K562 (cell line): ENCODE measurements around the gene GPX5. TPM values are rescaled to one million over a fixed set of nuclear protein-coding genes. Genes with fewer than 3 reads are reported as not detected.

Source experiments
- CEBPB ChIP-seq: fragments of 450-650 bp; IDR thresholded peaks from 2 replicates; pipeline ENCODE4 v1.6.1; 2016; ENCODE audit warnings: missing genetic modification characterization, missing compliant biosample characterization
- DPF2 ChIP-seq: fragments of 450-650 bp; IDR thresholded peaks from 2 replicates; pipeline ENCODE4 v1.6.1; 2016
- FOXP1 ChIP-seq: sonication (generic); formaldehyde crosslinking; IDR thresholded peaks from 2 replicates; pipeline ENCODE4 v1.8.0; 2022; ENCODE audit warnings: mild to moderate bottlenecking, missing genetic modification reagents
- HEY1 ChIP-seq: fragments of 250-450 bp; sonication (Bioruptor Pico); IDR thresholded peaks from 2 replicates; pipeline ENCODE4 v1.5.0; 2020; ENCODE audit warnings: mild to moderate bottlenecking, moderate library complexity, borderline replicate concordance
- IFI16 ChIP-seq: fragments of 250-450 bp; sonication (Bioruptor Pico); IDR thresholded peaks from 2 replicates; pipeline ENCODE4 v2.1.2; 2022; ENCODE audit warnings: mild to moderate bottlenecking, inconsistent platforms
- MYNN ChIP-seq, 2 experiments: sonication (generic); formaldehyde crosslinking in 1 of 2; IDR thresholded peaks; 2 replicates each; pipeline versions ENCODE4 v1.5.0 to v1.6.1; 2016 to 2020; ENCODE audit warnings: antibody characterized with exemption in 1 of 2, missing genetic modification reagents in 1 of 2
- POLR2B ChIP-seq: fragments of 450-650 bp; IDR thresholded peaks from 2 replicates; pipeline ENCODE4 v1.6.1; 2018; ENCODE audit warnings: low read depth; ENCODE audit not compliant: partially characterized antibody
- SIRT6 ChIP-seq: IDR thresholded peaks from one replicate; pipeline ENCODE4 v1.6.1; 2012; ENCODE audit warnings: low read depth, mild to moderate bottlenecking, control low read depth, inconsistent platforms, low read length, moderate library complexity
- SMARCB1 ChIP-seq: IDR thresholded peaks from 2 replicates; pipeline ENCODE4 v1.6.1; 2011; ENCODE audit warnings: improper control_type of control experiment, low read depth; ENCODE audit not compliant: insufficient read length
- SRSF3 ChIP-seq: fragments of 200-400 bp; formaldehyde crosslinking; IDR thresholded peaks from 2 replicates; pipeline ENCODE4 v1.6.1; 2016; ENCODE audit warnings: mild to moderate bottlenecking, low read length, moderate library complexity; ENCODE audit not compliant: insufficient read depth
- TAL1 ChIP-seq: fragments of 450-650 bp; IDR thresholded peaks from 2 replicates; pipeline ENCODE4 v1.6.1; 2016; ENCODE audit warnings: mild to moderate bottlenecking
- THRAP3 ChIP-seq: fragments of 450-650 bp; IDR thresholded peaks from 2 replicates; pipeline ENCODE4 v1.6.1; 2016; ENCODE audit warnings: mild to moderate bottlenecking, inconsistent platforms, borderline replicate concordance
- ZMIZ1 ChIP-seq, 2 experiments: fragments of 150-350 bp in 1 of 2; IDR thresholded peaks; 2 replicates each; pipeline ENCODE4 v1.6.1; 2012 to 2016; ENCODE audit warnings: low read depth in 2 of 2, low read length in 2 of 2, mild to moderate bottlenecking in 1 of 2, moderate library complexity in 1 of 2
- ZNF699 ChIP-seq: fragments of 250-450 bp; sonication (Bioruptor Pico); IDR thresholded peaks from 2 replicates; pipeline ENCODE4 v1.8.0; 2021; ENCODE audit warnings: mild to moderate bottlenecking, moderate library complexity; ENCODE audit not compliant: insufficient replicate concordance
- ZNF764 ChIP-seq: fragments of 250-450 bp; sonication (Bioruptor Pico); IDR thresholded peaks from 2 replicates; pipeline ENCODE4 v1.4.0; 2020; ENCODE audit warnings: low read depth, mild to moderate bottlenecking, moderate library complexity
- ZSCAN32 ChIP-seq: fragments of 450-650 bp; formaldehyde crosslinking; IDR thresholded peaks from 2 replicates; pipeline ENCODE4 v1.4.0; 2020; ENCODE audit warnings: mild to moderate bottlenecking, moderate library complexity
- polyA plus RNA-seq, 8 experiments: library from polyadenylated mRNA; depleted of rRNA in 4 of 8; stranded (reverse) in 5 of 8; unstranded in 3 of 8; fragments of >200 nt; fragmentation: Nextera tagmentation in 2 of 8; fragmentation: Illumina TruSeq in 1 of 8; extraction: Ambion mirVana in 2 of 8; extraction: Trizol in 1 of 8; gene quantifications; 2 replicates each; pipeline versions ENCODE4 v1.2.1 to v1.2.3, GENCODE V29; 2011 to 2014; ENCODE audit warnings: inconsistent platforms in 1 of 8, missing spikeins in 1 of 8
- total RNA-seq, 7 experiments: library from RNA; depleted of rRNA in 6 of 7; stranded (reverse); fragments of >200 nt in 6 of 7; fragmentation: Illumina TruSeq in 2 of 7; extraction: Trizol in 2 of 7; gene quantifications; 2 replicates each; pipeline versions ENCODE4 v1.2.1 to v1.2.3, GENCODE V29; 2011 to 2021; ENCODE audit warnings: low replicate concordance in 1 of 7
- TF ChIP-seq, protein P1 (sequence below): sonication (generic); formaldehyde crosslinking; IDR thresholded peaks from 2 replicates; pipeline ENCODE4 v1.8.1; 2023; ENCODE audit warnings: missing genetic modification reagents, mild to moderate bottlenecking, borderline replicate concordance
- TF ChIP-seq, protein P2 (sequence below): fragments of 250-450 bp; sonication (Bioruptor Pico); IDR thresholded peaks from 2 replicates; pipeline ENCODE4 v1.8.0; 2022; ENCODE audit warnings: moderate library complexity, mild to moderate bottlenecking, inconsistent platforms

GPX5 gene
- total and polyA plus RNA-seq, 9 of the 15 experiments (the other 6 are each of a cell fraction or from before 2014, with no cell fraction given): 0.07 to 0.18 (median 0.15) TPM; not detected in 6

- TF ChIP-seq ZMIZ1 (IDR thresholded peaks at IDR 0.05; ENCODE audit: low read depth in 2 of 2, low read length in 2 of 2): no peak
- no peak for TF ChIP-seq FOXP1 (CRISPR knock-in tag)
- no peak for TF ChIP-seq ZSCAN32 (CRISPR knock-in tag)
- TF ChIP-seq MYNN (IDR thresholded peaks at IDR 0.05): no peak
- TF ChIP-seq MYNN (CRISPR knock-in tag; IDR thresholded peaks at IDR 0.05): no peak
- no peak for TF ChIP-seq SMARCB1
- no peak for TF ChIP-seq ZNF764
- TF ChIP-seq, protein P1, sequence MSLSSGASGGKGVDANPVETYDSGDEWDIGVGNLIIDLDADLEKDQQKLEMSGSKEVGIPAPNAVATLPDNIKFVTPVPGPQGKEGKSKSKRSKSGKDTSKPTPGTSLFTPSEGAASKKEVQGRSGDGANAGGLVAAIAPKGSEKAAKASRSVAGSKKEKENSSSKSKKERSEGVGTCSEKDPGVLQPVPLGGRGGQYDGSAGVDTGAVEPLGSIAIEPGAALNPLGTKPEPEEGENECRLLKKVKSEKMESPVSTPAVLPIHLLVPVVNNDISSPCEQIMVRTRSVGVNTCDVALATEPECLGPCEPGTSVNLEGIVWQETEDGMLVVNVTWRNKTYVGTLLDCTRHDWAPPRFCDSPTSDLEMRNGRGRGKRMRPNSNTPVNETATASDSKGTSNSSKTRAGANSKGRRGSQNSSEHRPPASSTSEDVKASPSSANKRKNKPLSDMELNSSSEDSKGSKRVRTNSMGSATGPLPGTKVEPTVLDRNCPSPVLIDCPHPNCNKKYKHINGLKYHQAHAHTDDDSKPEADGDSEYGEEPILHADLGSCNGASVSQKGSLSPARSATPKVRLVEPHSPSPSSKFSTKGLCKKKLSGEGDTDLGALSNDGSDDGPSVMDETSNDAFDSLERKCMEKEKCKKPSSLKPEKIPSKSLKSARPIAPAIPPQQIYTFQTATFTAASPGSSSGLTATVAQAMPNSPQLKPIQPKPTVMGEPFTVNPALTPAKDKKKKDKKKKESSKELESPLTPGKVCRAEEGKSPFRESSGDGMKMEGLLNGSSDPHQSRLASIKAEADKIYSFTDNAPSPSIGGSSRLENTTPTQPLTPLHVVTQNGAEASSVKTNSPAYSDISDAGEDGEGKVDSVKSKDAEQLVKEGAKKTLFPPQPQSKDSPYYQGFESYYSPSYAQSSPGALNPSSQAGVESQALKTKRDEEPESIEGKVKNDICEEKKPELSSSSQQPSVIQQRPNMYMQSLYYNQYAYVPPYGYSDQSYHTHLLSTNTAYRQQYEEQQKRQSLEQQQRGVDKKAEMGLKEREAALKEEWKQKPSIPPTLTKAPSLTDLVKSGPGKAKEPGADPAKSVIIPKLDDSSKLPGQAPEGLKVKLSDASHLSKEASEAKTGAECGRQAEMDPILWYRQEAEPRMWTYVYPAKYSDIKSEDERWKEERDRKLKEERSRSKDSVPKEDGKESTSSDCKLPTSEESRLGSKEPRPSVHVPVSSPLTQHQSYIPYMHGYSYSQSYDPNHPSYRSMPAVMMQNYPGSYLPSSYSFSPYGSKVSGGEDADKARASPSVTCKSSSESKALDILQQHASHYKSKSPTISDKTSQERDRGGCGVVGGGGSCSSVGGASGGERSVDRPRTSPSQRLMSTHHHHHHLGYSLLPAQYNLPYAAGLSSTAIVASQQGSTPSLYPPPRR (CRISPR knock-in tag): no peak
- TF ChIP-seq IFI16 (CRISPR knock-in tag): 0 out of 2 replicates have a peak, but pooled peaks have one; percentile 12
- TF ChIP-seq DPF2: peak; percentile 72; the same call in 1 of the 2 replicates
- no peak for TF ChIP-seq THRAP3
- TF ChIP-seq POLR2B: no peak
- TF ChIP-seq SRSF3: no peak
- no peak for TF ChIP-seq ZNF699
- TF ChIP-seq CEBPB: peak; percentile 56
- TF ChIP-seq SIRT6: no peak
- peak; percentile 65 for TF ChIP-seq TAL1
- TF ChIP-seq, protein P2, sequence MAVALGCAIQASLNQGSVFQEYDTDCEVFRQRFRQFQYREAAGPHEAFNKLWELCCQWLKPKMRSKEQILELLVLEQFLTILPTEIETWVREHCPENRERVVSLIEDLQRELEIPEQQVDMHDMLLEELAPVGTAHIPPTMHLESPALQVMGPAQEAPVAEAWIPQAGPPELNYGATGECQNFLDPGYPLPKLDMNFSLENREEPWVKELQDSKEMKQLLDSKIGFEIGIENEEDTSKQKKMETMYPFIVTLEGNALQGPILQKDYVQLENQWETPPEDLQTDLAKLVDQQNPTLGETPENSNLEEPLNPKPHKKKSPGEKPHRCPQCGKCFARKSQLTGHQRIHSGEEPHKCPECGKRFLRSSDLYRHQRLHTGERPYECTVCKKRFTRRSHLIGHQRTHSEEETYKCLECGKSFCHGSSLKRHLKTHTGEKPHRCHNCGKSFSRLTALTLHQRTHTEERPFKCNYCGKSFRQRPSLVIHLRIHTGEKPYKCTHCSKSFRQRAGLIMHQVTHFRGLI (CRISPR knock-in tag): no peak
- no peak for TF ChIP-seq HEY1
Observed at GRCh38 chr6:28551891-28552666, 26.4 kb downstream of the GPX5 start (continued).
